Measurements from ENCODE around the gene NAA80.

DNA sequence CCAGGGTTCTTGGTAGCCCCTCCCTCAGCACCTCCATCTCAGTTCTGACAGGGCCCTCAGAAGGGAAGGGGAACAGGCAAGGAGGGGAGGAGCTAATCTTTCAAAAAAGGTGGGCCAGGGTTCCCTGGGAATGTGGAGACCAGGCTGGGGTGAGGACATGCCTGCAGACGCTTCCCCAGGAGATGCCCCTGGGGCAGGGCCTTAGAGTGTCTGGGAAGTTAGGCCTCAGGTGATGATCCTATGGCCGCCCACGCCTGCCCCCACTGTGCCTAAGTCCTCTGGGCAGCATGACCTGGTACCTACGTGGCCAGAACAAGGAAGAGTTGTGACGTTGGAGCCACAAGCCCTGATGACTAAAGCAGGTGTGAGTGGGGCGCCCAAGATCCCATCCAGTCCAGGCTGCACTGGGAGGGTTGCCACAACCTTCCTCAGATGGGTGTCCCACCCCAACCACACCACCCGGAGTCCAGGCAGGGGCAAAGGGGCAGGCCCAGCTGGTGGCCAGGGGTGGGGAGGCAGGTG, 34.2 kb downstream of the NAA80 start:
- TF ChIP-seq, protein P1, sequence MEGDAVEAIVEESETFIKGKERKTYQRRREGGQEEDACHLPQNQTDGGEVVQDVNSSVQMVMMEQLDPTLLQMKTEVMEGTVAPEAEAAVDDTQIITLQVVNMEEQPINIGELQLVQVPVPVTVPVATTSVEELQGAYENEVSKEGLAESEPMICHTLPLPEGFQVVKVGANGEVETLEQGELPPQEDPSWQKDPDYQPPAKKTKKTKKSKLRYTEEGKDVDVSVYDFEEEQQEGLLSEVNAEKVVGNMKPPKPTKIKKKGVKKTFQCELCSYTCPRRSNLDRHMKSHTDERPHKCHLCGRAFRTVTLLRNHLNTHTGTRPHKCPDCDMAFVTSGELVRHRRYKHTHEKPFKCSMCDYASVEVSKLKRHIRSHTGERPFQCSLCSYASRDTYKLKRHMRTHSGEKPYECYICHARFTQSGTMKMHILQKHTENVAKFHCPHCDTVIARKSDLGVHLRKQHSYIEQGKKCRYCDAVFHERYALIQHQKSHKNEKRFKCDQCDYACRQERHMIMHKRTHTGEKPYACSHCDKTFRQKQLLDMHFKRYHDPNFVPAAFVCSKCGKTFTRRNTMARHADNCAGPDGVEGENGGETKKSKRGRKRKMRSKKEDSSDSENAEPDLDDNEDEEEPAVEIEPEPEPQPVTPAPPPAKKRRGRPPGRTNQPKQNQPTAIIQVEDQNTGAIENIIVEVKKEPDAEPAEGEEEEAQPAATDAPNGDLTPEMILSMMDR (IDR thresholded peaks at IDR 0.05), result no peak
- TF ChIP-seq POLR2A (IDR thresholded peaks at IDR 0.05; ENCODE audit: low read length) (no peak), HOXA7 (CRISPR knock-in tag; IDR thresholded peaks at IDR 0.05) (no peak), CEBPB (IDR thresholded peaks at IDR 0.05) (no peak), MYC (IDR thresholded peaks at IDR 0.05; ENCODE audit: borderline replicate concordance, low read length) (no peak), KDM1A (IDR thresholded peaks at IDR 0.05; ENCODE audit: low read depth) (no peak), RCOR1 (IDR thresholded peaks at IDR 0.05; ENCODE audit: low read depth, low read length) (no peak), SMC3 (IDR thresholded peaks at IDR 0.05) (no peak), ESRRA (IDR thresholded peaks at IDR 0.05; ENCODE audit: borderline replicate concordance, low read length) (no peak)
- TF ChIP-seq, protein P2, sequence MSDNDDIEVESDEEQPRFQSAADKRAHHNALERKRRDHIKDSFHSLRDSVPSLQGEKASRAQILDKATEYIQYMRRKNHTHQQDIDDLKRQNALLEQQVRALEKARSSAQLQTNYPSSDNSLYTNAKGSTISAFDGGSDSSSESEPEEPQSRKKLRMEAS (IDR thresholded peaks at IDR 0.05), result no peak
- TF ChIP-seq, protein P3, sequence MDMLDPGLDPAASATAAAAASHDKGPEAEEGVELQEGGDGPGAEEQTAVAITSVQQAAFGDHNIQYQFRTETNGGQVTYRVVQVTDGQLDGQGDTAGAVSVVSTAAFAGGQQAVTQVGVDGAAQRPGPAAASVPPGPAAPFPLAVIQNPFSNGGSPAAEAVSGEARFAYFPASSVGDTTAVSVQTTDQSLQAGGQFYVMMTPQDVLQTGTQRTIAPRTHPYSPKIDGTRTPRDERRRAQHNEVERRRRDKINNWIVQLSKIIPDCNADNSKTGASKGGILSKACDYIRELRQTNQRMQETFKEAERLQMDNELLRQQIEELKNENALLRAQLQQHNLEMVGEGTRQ (IDR thresholded peaks at IDR 0.05), result no peak
- TF ChIP-seq, protein P4, sequence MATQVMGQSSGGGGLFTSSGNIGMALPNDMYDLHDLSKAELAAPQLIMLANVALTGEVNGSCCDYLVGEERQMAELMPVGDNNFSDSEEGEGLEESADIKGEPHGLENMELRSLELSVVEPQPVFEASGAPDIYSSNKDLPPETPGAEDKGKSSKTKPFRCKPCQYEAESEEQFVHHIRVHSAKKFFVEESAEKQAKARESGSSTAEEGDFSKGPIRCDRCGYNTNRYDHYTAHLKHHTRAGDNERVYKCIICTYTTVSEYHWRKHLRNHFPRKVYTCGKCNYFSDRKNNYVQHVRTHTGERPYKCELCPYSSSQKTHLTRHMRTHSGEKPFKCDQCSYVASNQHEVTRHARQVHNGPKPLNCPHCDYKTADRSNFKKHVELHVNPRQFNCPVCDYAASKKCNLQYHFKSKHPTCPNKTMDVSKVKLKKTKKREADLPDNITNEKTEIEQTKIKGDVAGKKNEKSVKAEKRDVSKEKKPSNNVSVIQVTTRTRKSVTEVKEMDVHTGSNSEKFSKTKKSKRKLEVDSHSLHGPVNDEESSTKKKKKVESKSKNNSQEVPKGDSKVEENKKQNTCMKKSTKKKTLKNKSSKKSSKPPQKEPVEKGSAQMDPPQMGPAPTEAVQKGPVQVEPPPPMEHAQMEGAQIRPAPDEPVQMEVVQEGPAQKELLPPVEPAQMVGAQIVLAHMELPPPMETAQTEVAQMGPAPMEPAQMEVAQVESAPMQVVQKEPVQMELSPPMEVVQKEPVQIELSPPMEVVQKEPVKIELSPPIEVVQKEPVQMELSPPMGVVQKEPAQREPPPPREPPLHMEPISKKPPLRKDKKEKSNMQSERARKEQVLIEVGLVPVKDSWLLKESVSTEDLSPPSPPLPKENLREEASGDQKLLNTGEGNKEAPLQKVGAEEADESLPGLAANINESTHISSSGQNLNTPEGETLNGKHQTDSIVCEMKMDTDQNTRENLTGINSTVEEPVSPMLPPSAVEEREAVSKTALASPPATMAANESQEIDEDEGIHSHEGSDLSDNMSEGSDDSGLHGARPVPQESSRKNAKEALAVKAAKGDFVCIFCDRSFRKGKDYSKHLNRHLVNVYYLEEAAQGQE (IDR thresholded peaks at IDR 0.05), result no peak
- TF ChIP-seq, protein P5, sequence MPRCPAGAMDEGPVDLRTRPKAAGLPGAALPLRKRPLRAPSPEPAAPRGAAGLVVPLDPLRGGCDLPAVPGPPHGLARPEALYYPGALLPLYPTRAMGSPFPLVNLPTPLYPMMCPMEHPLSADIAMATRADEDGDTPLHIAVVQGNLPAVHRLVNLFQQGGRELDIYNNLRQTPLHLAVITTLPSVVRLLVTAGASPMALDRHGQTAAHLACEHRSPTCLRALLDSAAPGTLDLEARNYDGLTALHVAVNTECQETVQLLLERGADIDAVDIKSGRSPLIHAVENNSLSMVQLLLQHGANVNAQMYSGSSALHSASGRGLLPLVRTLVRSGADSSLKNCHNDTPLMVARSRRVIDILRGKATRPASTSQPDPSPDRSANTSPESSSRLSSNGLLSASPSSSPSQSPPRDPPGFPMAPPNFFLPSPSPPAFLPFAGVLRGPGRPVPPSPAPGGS (IDR thresholded peaks at IDR 0.05), result no peak
- TF ChIP-seq, protein P6, sequence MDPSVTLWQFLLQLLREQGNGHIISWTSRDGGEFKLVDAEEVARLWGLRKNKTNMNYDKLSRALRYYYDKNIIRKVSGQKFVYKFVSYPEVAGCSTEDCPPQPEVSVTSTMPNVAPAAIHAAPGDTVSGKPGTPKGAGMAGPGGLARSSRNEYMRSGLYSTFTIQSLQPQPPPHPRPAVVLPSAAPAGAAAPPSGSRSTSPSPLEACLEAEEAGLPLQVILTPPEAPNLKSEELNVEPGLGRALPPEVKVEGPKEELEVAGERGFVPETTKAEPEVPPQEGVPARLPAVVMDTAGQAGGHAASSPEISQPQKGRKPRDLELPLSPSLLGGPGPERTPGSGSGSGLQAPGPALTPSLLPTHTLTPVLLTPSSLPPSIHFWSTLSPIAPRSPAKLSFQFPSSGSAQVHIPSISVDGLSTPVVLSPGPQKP (IDR thresholded peaks at IDR 0.05; ENCODE audit: low read depth, low read length), result no peak

Data from A549 (cell line).